ENCODE measurements around the gene NDST4.

DNA sequence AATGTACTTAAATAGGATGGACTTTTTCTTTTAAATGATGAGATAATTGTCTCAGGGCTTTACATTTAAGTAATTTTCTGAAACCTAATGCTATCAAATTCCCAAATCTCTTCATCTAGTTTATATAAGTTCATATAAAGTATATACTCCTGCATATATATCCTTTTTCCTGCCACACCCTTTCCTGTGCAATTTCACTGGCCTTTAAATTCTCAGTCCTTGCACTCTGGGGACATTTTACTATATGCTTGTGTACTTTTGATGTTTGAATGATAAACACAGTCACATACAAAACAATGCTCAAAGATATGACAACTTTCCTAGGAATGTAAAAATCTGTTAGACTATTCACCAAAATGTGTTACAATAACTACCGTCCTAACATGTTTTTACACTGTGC is 60.1 kb downstream of the NDST4 start:
- TF ChIP-seq, protein P1, sequence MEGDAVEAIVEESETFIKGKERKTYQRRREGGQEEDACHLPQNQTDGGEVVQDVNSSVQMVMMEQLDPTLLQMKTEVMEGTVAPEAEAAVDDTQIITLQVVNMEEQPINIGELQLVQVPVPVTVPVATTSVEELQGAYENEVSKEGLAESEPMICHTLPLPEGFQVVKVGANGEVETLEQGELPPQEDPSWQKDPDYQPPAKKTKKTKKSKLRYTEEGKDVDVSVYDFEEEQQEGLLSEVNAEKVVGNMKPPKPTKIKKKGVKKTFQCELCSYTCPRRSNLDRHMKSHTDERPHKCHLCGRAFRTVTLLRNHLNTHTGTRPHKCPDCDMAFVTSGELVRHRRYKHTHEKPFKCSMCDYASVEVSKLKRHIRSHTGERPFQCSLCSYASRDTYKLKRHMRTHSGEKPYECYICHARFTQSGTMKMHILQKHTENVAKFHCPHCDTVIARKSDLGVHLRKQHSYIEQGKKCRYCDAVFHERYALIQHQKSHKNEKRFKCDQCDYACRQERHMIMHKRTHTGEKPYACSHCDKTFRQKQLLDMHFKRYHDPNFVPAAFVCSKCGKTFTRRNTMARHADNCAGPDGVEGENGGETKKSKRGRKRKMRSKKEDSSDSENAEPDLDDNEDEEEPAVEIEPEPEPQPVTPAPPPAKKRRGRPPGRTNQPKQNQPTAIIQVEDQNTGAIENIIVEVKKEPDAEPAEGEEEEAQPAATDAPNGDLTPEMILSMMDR (IDR thresholded peaks at IDR 0.05) = no peak
- TF ChIP-seq POLR2A (IDR thresholded peaks at IDR 0.05) = no peak
